Measurements from ENCODE around the gene SIKE1. TPM values are rescaled to one million over a fixed set of nuclear protein-coding genes. Genes with fewer than 3 reads are reported as not detected.

The SIKE1 gene
- 59.6 and 81.5 TPM in 2 replicates for total RNA-seq

GRCh38 chr1:114780344-114781226 lies at the start of gene SIKE1:
Gene SIKE1 (minus strand): TSS chr1:114780685. CDS start chr1:114780607, 78 bp downstream.

DNA sequence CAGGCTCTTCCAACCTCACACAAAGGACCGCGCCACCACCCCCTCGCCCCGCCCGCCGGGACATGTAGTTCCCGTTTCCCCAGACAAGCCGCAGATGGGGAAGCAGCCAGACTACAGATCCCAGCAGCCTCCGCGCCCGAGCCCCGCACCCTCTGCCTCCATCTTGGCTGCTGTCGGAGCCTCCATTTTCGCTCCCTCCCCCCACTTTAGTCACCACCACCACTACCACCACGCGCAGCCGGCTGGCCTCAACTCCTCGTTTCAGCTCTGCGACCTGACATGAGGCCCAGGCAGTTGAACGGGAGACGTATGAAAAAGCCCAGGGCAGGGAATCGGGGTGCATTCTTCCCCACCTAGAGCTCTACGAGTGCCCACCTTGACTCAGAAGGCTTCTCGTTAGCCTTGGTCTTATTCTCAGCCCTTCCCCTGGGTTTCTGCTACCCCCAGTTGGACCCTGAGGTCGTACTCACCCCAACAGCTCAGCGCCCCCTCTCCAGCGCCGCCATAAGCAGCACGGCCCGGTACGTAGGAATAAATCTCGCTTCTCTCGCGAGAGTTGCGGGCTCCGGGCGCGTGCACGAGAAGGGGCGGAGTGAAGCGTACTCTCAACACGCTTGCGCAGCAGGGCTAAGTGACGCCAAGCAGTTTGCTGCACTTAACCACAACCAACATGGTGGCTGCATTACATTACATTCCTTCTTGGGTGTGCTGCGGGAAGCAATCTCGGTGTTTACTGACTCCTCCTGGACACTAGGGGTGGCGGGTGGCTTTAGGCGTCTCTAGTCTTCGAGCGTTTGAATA lies 22.8 kb downstream of the SIKE1 start, which contains the start of gene CSDE1:
CSDE1 (minus strand) TSS at position 530 of the 801 bp plus-strand sequence. CDS start 18,094 bp downstream, outside the sequence.

Other genes starting within 250 kb of the SIKE1 start
- gene BCAS2, start 199.1 kb downstream of the SIKE1 start, total RNA-seq = 62.3 and 62.7 TPM in 2 replicates
- 1.5 and 3.7 TPM in 2 replicates for gene DENND2C, start 110.6 kb downstream of the SIKE1 start, total RNA-seq
- not detected in 2 replicates for gene AMPD1, start 85.1 kb downstream of the SIKE1 start, total RNA-seq
- gene NRAS, start 63.9 kb downstream of the SIKE1 start, total RNA-seq = 39.2 and 80.5 TPM in 2 replicates
- 682 and 1,330 TPM in 2 replicates for gene CSDE1, start 22.7 kb downstream of the SIKE1 start, total RNA-seq
- gene SYCP1, start 74.2 kb upstream of the SIKE1 start, total RNA-seq = not detected in 2 replicates
- gene TSHB, start 249.1 kb upstream of the SIKE1 start, total RNA-seq = not detected in 2 replicates